ENCODE data around the gene REM1.
"Not testable (repeated sequence)": the region's sequence is repeated elsewhere in the genome, so short reads cannot be mapped to it uniquely, and the experiment has no call there.

REM1 gene

DNA sequence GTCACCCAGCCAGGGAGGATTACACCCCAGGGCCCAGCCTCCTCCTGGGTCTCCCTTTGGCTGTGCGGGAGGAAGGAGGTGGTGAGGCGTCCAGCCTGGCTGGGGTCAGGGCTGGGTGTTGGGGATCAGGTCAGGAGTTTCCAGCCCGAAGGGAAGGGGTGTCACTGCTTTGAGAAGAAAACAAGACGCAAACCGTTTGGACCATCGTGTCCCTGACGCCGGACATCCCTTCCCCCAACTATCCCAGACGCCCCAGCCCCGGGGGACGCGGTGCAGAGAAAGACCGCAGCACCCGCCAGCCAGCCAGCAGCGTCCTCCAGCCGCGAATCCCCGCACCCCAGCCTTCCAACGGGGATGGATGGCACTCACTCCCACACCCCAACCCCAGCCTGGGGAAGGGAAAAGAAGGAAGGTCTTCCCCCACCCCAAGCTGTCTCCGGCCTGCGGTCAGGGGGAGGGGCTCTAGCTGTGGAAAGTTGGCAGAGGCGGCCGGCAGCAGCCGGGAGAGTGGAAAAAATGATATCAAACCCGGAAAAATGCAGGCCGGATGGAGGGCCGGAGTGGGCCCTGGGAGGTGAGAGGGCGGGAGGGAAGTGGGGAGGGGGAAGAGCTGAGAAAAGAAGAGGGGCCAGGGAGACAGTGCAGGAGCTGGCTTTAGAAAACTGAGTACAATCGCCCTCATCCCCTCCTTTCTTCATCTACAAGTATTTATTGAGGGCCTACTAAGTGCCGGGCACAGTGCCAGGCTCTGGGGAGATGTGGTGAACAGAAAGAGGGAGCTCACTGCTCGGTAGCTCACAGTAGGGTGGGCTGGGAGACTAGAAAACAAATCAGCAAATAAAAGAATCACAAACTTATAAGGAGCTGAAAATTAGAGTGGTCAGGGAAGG, 10.6 kb downstream of the REM1 start:
- DNase-seq (ENCODE audit: low spot score) = peak; percentile 69

- no peak for DNase-seq (ENCODE audit: low spot score)
Measured at GRCh38 chr20:31488115-31488514, 13.0 kb downstream of the REM1 start.

DNA sequence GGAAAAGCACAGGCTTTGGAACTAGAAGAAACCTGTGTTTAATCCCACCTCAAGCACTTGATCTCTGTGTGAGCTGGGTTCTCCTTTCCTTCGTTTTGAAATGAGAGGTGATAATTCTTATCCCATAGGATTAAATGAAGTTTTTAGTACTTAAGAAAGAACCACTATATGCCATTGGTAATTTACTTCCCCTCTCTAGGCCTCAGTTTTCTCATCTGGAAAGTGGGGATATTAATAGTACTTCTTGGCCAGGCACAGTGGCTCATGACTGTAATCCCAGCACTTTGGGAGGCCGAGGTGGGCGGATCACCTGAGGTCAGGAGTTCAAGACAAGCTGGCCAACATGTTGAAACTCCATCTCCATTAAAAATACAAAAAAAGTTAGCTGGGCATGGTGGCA, 14.1 kb downstream of the REM1 start:
- no peak for DNase-seq (ENCODE audit: low spot score)

DNA sequence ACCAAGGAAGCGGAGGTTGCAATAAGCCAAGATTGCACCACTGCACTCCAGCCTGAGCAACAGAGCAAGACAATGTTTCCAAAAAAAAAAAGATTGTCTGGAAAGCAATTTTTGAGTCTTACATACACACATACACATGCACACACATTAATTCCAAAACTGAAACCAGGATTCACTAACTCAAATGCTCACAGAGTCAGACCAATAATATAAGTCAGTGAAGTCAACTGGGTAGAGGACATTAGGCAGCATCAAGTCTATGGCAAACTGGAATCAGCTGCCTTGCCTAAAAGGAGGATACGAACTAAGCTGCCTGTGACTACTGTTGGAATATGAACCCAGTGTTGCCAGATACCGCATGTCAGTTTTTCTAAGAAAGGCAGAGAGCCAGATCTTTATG, 15.7 kb downstream of the REM1 start:
- DNase-seq (ENCODE audit: low spot score) = no peak

GRCh38 chr20:31494131-31494530, 19.0 kb downstream of the REM1 start:
- DNase-seq (ENCODE audit: low spot score) = no peak

DNA sequence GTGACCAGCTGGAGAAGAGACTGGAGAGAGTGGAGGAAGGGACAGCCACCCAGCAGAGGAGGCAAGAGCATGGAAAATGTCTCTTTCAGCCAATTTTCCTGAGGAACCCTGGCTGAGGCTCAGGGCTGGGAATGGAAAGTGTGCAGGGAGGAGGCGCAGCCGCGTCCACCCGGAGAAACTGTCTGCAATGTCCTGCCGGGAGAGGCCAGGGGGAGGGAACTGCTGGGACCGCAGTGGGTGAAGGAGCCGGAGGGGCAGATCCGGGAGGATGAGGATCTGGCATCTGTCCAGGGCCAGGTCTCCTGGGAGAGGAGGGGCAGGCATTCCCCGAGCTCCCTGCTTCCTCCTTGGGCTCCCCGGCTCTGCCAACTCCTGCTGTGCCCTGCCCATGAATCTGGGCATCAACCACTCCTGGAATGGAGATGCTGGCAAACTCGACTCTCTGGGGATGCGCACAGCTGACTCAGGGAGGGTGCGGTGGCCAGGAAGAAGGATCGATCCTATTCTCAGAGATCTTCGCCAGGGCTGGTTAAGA, 21.7 kb downstream of the REM1 start:
- DNase-seq (ENCODE audit: low spot score) = no peak

DNA sequence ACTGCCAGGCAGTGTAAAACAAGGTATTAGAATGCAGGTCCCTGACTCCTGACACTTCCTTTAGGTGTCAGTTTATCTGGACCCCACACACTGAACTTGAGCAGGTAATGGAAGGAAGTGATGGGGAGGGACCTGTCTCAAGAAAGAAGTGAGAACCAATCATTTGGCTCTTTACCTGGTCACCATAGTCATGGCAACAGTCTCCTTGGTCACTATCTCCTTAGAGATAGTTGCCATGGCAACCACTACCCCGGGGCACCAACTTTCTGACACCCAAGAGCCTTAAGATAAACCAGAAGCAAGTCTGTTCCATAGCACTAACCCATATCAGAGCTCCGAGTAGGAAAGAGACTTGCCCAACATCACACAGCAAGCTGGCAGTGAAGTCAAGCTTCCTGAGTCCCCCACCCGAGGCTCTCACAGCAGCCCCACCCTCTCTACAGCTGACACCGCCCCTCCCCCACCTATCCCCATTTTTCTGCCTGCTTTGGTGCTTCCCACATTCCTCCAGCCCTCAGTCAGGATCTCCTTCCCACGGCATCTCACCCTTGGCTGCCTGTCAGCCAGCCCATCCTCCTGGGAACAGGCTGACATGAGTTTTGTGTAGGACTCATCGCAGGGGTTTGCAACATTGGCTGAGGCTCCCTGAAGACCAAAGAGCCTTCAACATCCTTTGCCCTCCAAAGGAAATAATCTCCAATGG, 22.9 kb downstream of the REM1 start:
- no peak for DNase-seq (ENCODE audit: low spot score)

GRCh38 chr20:31500527-31500926, 25.4 kb downstream of the REM1 start:
- no peak for DNase-seq (ENCODE audit: low spot score)

DNA sequence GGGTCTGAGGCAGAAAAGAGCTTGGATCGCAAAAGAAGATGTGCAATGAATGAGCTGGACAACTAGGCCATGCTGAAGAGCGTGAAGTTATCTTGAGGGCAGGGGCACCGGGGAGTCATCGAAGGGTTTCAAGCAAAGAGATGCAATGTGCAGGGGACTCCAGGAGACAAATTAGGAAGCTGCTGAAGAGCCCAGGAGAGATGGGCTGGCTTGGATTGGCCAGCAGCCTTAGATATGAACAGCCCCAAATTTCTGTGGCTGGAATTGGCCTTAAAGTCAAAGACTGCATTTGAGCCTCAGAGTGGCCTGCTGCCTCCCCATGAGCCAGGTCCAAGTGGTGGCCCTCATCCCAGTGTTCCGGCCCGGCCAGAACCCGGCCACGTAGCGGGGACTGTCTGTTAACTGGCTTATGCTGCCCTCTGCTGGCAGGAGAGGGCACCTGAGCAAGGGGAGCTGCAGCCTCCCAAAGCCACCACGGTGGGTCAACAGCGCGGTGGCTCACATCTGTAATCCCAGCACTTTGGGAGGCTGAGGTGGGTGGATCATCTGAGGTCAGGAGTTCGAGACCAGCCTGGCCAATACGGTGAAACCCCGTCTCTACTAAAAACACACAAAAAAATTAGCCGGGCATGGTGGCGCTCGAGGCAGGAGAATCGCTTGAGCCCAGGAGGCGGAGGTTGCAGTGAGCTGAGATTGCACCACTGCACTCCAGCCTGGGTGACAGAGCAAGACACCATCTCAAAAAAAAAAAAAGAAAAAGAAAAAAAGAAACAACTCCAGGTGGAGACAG, 28.0 kb downstream of the REM1 start:
- peak; percentile 87 for DNase-seq (ENCODE audit: low spot score)

- DNase-seq (ENCODE audit: low spot score) = no peak
Measured at GRCh38 chr20:31505903-31506302, 30.8 kb downstream of the REM1 start.

GRCh38 chr20:31508517-31509244, 33.6 kb downstream of the REM1 start:
- no peak for DNase-seq (ENCODE audit: low spot score)

- peak; percentile 97 for DNase-seq (ENCODE audit: low spot score)
Measured at GRCh38 chr20:31514154-31515071, 39.3 kb downstream of the REM1 start, which contains the start of gene HM13. Gene HM13 (plus strand): TSS chr20:31514442. CDS start chr20:31514552, 110 bp downstream.

DNA sequence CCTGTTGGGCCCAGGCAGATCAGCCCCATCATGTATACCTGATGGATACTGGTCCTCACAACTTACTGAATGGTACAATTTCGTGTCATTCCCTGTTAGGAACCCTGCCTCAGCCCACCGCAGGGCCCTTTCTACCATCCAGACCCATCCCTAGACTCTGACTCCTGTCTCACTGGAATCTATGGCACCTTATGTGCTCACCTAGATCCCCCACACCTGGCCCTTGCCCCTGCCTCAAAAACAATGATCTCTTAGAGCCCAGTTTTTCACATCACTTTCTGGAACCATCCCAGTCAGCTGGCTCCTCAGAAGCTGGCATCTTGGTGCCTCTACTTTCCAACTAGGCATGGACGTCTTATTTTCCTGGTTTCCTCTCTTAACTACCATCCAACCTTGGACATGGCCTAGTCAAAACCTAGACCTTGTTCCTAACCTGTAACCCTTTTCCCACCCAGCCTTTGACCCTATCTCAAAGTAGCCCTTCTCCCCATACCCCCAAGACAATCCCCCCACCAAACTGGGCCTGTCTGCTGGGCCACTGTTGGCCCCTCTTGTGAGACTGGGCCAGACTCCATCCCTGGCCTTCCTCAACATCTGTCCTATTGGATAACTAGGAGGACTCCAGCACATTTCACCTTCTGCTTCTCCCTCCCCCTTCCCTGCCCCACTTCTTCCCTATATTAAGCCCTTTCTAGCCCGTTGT, 40.1 kb downstream of the REM1 start:
- DNase-seq (ENCODE audit: low spot score) = no peak

GRCh38 chr20:31515775-31516107, 40.7 kb downstream of the REM1 start:
- no peak for DNase-seq (ENCODE audit: low spot score)

DNA sequence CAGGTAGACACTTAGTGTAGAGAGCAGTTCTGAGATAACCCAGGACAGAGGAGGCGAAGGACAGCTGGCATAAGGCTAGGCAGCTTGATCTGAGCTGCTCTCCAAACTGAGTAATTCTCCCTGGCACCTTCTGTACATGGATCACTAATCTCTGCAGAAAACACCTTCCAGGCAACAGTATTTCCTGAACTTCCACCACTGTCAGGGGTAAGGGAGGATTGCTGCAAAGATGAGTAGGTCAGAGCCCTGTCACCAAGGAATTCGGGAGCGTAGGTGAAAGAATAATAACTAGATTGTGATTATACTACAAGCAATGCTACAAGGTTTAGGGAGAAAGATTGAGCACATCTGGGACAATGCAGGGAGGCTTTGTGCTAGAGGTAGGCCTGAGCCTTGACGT, 41.1 kb downstream of the REM1 start:
- no peak for DNase-seq (ENCODE audit: low spot score)

DNA sequence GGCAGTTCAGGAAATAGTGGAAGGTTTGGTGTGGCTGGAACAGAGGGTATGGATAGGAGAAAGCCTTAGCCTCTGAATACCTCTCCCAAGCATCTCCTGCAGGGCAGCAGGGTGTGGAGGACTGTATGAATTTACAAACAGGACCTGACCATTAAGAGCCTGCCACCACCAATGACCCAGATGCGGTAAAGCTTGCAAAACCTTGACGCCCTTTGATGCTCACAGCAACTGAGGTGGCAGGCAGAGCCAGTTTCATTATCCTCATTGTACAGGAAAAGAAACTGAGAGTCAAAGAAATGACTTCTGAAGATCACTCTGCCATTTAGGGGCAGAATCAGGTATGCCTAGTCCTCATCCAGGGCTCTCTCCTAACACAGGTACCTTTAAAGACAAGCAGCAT, 41.6 kb downstream of the REM1 start:
- no peak for DNase-seq (ENCODE audit: low spot score)

- DNase-seq (ENCODE audit: low spot score) = peak; percentile 74
Measured at GRCh38 chr20:31517373-31517772, 42.3 kb downstream of the REM1 start.

DNA sequence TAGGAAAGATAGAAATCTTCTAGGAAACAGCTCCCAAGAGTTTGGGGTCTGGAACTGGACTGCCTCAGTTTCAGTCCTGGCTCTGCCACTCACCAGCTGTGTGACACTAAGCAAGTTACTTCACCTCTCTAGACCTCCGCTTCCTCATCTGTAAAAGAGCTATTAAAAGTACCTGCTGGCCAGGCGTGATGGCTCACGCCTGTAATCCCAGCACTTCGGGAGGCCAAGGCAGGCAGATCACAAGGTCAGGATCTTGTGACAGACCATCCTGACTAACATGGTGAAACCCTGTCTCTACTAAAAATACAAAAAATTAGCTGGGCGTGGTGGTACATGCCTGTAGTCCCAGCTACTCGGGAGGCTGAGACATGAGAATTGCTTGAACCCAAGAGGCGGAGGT, 46.2 kb downstream of the REM1 start:
- DNase-seq (ENCODE audit: low spot score) = not testable (repeated sequence)

DNA sequence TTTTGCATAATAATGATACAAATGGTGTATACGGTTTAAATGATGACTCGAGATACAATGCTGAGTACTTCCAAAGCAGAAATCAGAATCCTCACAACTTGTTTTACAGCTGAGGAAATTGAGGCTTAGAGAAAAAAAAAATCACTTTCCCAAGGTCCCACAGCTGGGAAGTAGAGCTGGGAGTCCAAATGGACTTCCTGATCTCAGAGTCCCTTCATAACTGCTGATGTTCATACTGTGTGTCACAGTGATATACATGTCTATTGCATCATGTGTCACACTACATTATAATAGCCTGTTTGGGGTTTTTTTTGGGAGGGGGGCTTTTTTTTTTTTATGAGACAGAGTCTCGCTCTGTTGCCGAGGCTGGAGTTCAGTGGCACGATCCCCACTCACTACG, 47.6 kb downstream of the REM1 start:
- DNase-seq (ENCODE audit: low spot score) = no peak

Data from AG08396 (cell line).